ENCODE data around the gene TNNC1. TPM values are rescaled to one million over a fixed set of nuclear protein-coding genes. Genes with fewer than 3 reads are reported as not detected.

The TNNC1 gene
- total and polyA plus RNA-seq, 12 donors = 6,035 to 18,066 (median 8,315) TPM

DNA sequence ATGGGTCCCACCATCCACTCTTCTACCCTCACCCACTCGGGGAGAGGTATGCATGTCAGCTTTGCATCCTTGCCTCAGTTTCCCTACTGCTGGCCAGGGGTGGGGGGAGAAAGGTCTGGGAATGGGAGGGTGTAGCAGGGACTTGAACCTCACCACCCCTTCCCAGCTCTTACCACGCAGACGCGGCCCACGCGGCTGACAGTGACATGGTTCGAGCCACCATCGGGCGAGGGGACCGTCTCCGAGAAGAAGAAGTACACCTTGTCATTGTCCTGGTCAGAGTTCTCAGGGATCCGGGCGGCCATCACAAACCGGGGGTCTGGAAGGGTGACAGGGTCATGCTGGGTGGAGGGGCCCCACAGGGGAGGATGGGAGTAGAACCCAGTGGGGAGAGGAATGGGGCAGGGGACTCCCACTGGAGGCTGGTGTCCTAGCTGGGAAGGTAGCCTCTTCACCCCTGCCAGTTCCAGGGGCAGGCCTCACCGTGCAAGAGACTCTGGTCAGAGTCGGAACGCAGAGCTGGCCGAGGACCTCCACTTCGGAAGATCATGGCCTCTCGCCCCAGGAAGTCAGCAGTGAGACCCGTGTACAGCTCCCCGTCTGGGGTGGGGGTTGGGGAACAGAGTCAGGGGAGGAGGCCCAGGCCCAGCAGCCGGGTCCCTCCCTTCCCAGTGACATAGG is 12.6 kb downstream of the TNNC1 start:
- H3K36me3 ChIP-seq = peaks cover 0 to 9% (median 0%) of the 10 kb centered on the region in 9 donors
- DNase-seq (no peak), ATAC-seq (no peak)
- TF ChIP-seq, protein P1, sequence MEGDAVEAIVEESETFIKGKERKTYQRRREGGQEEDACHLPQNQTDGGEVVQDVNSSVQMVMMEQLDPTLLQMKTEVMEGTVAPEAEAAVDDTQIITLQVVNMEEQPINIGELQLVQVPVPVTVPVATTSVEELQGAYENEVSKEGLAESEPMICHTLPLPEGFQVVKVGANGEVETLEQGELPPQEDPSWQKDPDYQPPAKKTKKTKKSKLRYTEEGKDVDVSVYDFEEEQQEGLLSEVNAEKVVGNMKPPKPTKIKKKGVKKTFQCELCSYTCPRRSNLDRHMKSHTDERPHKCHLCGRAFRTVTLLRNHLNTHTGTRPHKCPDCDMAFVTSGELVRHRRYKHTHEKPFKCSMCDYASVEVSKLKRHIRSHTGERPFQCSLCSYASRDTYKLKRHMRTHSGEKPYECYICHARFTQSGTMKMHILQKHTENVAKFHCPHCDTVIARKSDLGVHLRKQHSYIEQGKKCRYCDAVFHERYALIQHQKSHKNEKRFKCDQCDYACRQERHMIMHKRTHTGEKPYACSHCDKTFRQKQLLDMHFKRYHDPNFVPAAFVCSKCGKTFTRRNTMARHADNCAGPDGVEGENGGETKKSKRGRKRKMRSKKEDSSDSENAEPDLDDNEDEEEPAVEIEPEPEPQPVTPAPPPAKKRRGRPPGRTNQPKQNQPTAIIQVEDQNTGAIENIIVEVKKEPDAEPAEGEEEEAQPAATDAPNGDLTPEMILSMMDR (IDR thresholded peaks at IDR 0.05) = no peak
- intact Hi-C loops (cut with DNase I) = no loop called here
- no peaks in the 10 kb centered on the region for H3K27me3 ChIP-seq
- peak overlapping the region in 3 of 10 donors; percentile 9 to 51 (median 25) for H3K27ac ChIP-seq
- peak overlapping the region in 3 of 10 donors; percentile 42 to 48 (median 47) for H3K4me3 ChIP-seq
- peaks cover 0 to 46% (median 18%) of the 10 kb centered on the region in 9 donors for H3K4me1 ChIP-seq
- H3K9me3 ChIP-seq = no peaks in the 10 kb centered on the region
- WGBS, 2 donors = 94 to 96% methylated on average over 23 of the region's 23 CpGs

DNA sequence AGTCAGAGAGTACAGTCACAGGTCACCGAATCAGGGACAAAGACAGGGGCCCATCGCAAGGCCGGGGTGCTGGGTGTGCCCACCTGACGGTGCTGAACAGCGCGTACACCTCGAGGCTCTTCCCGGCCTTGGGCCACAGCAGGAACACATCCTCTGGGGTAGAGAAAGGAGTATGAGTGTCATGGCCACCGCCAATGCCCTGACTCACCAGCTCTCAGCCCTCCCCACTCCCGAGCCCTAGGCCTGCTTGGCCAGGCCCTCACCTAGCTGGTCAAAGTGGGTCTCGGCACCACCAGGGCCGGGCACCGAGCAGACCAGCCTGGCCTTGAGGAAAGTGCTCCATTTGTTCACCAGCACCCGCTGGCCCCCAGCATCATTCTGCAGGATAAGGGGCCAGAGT is 13.2 kb downstream of the TNNC1 start:
- intact Hi-C loops (cut with DNase I) = no loop called here
- no peaks in the 10 kb centered on the region for H3K27me3 ChIP-seq
- H3K4me3 ChIP-seq = peak overlapping the region in 2 of 10 donors; percentile 8 to 42
- DNase-seq = no peak
- no peaks in the 10 kb centered on the region for H3K9me3 ChIP-seq
- TF ChIP-seq, protein P1 (IDR thresholded peaks at IDR 0.05) = no peak
- ATAC-seq = no peak
- H3K36me3 ChIP-seq = peaks cover 0 to 9% (median 0%) of the 10 kb centered on the region in 9 donors
- no peak overlapping the region for H3K27ac ChIP-seq
- WGBS, 2 donors = 96 to 98% methylated on average over 14 of the region's 14 CpGs
- peaks cover 0 to 47% (median 21%) of the 10 kb centered on the region in 9 donors for H3K4me1 ChIP-seq

DNA sequence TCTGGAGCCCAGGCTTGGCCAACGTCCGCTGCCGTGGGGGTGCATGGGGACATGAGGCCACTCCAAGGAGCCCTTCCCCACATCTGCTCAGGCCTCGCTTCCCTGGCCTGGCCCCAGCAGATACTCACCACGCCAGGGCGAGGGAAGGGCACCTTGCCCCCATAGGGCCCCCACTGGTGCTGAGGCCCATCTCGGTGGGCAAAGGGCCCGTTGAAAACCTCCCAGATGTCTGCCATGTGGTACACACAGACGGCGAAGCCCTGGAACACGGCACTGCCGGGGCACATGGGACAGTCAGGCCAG is 13.6 kb downstream of the TNNC1 start:
- Histone ChIP-seq H3K27me3 (no peaks in the 10 kb centered on the region), H3K4me1 (peaks cover 0 to 47% (median 21%) of the 10 kb centered on the region in 9 donors), H3K36me3 (peaks cover 0 to 9% (median 0%) of the 10 kb centered on the region in 9 donors), H3K9me3 (no peaks in the 10 kb centered on the region), H3K27ac (no peak overlapping the region), H3K4me3 (peak overlapping the region in 1 of 10 donors; percentile 11)
- intact Hi-C loops (cut with DNase I) = no loop called here
- WGBS, 2 donors = 93 to 96% methylated on average over 12 of the region's 12 CpGs
- no peak for ATAC-seq
- TF ChIP-seq, protein P1 (IDR thresholded peaks at IDR 0.05) = no peak
- DNase-seq = no peak

DNA sequence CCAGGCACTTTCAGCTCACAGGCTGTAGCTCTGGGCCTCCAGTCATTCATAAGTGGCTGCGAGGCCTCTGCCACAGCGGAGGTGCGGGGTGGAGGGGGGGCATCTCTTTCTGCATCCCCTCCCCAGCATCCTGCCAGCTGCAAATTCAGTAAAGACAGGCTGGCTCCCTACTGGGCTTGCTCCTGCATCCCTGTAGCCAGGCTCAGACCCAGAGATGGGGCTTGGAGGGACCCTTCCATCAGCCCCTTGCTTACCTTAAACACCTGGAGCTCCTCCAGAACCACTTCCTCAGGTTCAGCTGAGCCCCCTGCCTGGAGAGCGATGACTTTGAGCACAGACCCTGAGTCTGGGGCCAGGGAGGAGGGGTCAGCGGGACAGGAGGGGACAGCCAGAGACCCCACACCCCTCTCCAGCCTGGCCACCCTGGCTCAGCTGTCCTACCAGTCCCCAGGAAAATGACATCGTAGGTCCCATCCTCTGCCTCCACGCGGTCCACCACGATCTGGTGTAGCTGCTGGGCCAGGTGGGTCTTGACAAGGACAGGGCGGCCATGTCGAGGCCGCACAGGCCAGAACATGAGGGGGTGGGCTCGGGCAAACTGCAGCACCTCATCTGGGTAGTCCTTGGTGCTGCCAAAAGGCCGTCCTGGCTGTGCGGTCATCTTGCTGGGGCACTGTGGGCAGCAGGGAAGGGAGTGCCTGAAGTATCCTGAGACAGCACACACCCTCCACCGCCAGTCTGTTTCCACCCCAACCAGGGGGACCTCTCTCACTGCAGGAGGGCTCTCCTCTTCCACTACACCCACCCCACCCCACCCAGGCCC is 14.2 kb downstream of the TNNC1 start:
- no peak for DNase-seq

More for the DNA sequence above, 14.2 kb downstream of the TNNC1 start:
- H3K27me3 ChIP-seq = no peaks in the 10 kb centered on the region
- H3K27ac ChIP-seq = peak overlapping the region in 1 of 10 donors; percentile 35
- H3K9me3 ChIP-seq = no peaks in the 10 kb centered on the region
- H3K4me3 ChIP-seq = no peak overlapping the region
- H3K36me3 ChIP-seq = peaks cover 0 to 9% (median 0%) of the 10 kb centered on the region in 9 donors
- intact Hi-C loops (cut with DNase I) = no loop called here
- TF ChIP-seq, protein P1 (IDR thresholded peaks at IDR 0.05) = no peak
- WGBS, 2 donors = 95 to 96% methylated on average over 16 of the region's 16 CpGs
- peaks cover 4 to 47% (median 19%) of the 10 kb centered on the region in 9 donors for H3K4me1 ChIP-seq
- no peak for ATAC-seq

Measured in heart right ventricle (tissue), 16 donors.